ENCODE data around the gene ITSN1. TPM values are rescaled to one million over a fixed set of nuclear protein-coding genes. Genes with fewer than 3 reads are reported as not detected.
A peak's percentile ranks its signal among the peaks of the same experiment; 100 is the strongest.

ITSN1 gene
- total and polyA plus RNA-seq, 2 of the 13 experiments (the other 11 are each of a cell fraction or from before 2014, with no cell fraction given) = 26.1 to 33.8 TPM

GRCh38 chr21:33642027-33642895 is at the start of gene ITSN1 (continued):
- TF ChIP-seq, protein P1, sequence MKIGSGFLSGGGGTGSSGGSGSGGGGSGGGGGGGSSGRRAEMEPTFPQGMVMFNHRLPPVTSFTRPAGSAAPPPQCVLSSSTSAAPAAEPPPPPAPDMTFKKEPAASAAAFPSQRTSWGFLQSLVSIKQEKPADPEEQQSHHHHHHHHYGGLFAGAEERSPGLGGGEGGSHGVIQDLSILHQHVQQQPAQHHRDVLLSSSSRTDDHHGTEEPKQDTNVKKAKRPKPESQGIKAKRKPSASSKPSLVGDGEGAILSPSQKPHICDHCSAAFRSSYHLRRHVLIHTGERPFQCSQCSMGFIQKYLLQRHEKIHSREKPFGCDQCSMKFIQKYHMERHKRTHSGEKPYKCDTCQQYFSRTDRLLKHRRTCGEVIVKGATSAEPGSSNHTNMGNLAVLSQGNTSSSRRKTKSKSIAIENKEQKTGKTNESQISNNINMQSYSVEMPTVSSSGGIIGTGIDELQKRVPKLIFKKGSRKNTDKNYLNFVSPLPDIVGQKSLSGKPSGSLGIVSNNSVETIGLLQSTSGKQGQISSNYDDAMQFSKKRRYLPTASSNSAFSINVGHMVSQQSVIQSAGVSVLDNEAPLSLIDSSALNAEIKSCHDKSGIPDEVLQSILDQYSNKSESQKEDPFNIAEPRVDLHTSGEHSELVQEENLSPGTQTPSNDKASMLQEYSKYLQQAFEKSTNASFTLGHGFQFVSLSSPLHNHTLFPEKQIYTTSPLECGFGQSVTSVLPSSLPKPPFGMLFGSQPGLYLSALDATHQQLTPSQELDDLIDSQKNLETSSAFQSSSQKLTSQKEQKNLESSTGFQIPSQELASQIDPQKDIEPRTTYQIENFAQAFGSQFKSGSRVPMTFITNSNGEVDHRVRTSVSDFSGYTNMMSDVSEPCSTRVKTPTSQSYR (CRISPR knock-in tag; IDR thresholded peaks at IDR 0.05; ENCODE audit: borderline replicate concordance) = peak; percentile 24; the same call in 1 of the 2 replicates
- TF ChIP-seq KIAA2018 (CRISPR knock-in tag; IDR thresholded peaks at IDR 0.05; ENCODE audit: borderline replicate concordance) (no peak), ZNF260 (CRISPR knock-in tag; IDR thresholded peaks at IDR 0.05; ENCODE audit: borderline replicate concordance, low read depth) (no peak), ZNF317 (CRISPR knock-in tag; IDR thresholded peaks at IDR 0.05) (peak; percentile 31; the same call in 1 of the 2 replicates), ZSCAN29 (CRISPR knock-in tag; conservative IDR thresholded peaks at IDR 0.05) (no peak), GFI1 (CRISPR knock-in tag; IDR thresholded peaks at IDR 0.05; ENCODE audit: borderline replicate concordance) (peak; percentile 46; the same call in 1 of the 2 replicates), ZNF768 (CRISPR knock-in tag; IDR thresholded peaks at IDR 0.05) (peak; percentile 46; the same call in 1 of the 2 replicates), TBX2 (CRISPR knock-in tag; IDR thresholded peaks at IDR 0.05; ENCODE audit: borderline replicate concordance) (peak; percentile 33), BORCS8-MEF2B (CRISPR knock-in tag; IDR thresholded peaks at IDR 0.05) (no peak), ZNF367 (CRISPR knock-in tag; IDR thresholded peaks at IDR 0.05; ENCODE audit: borderline replicate concordance) (no peak)
- TF ChIP-seq, protein P2, sequence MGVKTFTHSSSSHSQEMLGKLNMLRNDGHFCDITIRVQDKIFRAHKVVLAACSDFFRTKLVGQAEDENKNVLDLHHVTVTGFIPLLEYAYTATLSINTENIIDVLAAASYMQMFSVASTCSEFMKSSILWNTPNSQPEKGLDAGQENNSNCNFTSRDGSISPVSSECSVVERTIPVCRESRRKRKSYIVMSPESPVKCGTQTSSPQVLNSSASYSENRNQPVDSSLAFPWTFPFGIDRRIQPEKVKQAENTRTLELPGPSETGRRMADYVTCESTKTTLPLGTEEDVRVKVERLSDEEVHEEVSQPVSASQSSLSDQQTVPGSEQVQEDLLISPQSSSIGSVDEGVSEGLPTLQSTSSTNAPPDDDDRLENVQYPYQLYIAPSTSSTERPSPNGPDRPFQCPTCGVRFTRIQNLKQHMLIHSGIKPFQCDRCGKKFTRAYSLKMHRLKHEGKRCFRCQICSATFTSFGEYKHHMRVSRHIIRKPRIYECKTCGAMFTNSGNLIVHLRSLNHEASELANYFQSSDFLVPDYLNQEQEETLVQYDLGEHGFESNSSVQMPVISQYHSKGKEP (CRISPR knock-in tag; IDR thresholded peaks at IDR 0.05) = no peak
